Keratinocyte (primary cell): Measurements from ENCODE around the gene NCKAP5. TPM values are rescaled to one million over a fixed set of nuclear protein-coding genes. Genes with fewer than 3 reads are reported as not detected.

ENCODE experiments used
- DNase-seq: peaks from one replicate; pipeline ENCODE4 v3.0.0-alpha.2; 2011; ENCODE audit warnings: low read depth, missing footprints, low spot score
- FAIRE-seq: peaks from 2 replicates; lab custom pipeline; 2011; peaks lifted over from hg19 to GRCh38; lab: Jason Lieb, UNC
- H2AFZ ChIP-seq: 2 replicates; pipeline ENCODE4 v1.6.0; 2012; ENCODE audit warnings: low read length, control low read depth, inconsistent platforms; ENCODE audit not compliant: control insufficient read depth
- H3K27ac ChIP-seq: 2 replicates; pipeline ENCODE4 v1.5.1; 2011; ENCODE audit warnings: low read length; ENCODE audit not compliant: control insufficient read depth, insufficient read depth
- H3K27me3 ChIP-seq: 3 replicates; pipeline ENCODE4 v1.6.0; 2011; ENCODE audit warnings: low read length; ENCODE audit not compliant: control insufficient read depth, insufficient read depth; ENCODE audit errors: extremely low read depth
- H3K36me3 ChIP-seq, 2 experiments: 2 replicates in 1 of 2; 3 replicates in 1 of 2; pipeline ENCODE4 v1.5.1; 2011; ENCODE audit warnings: low read length in 2 of 2, mild to moderate bottlenecking in 1 of 2; ENCODE audit not compliant: control insufficient read depth in 2 of 2, insufficient read depth in 2 of 2; ENCODE audit errors: extremely low read depth in 1 of 2
- H3K4me1 ChIP-seq: 3 replicates; pipeline ENCODE4 v1.5.1; 2011; ENCODE audit warnings: low read length; ENCODE audit not compliant: control insufficient read depth, insufficient read depth; ENCODE audit errors: extremely low read depth
- H3K4me2 ChIP-seq: 3 replicates; pipeline ENCODE4 v1.6.0; 2011; ENCODE audit warnings: low read depth, low read length; ENCODE audit not compliant: control insufficient read depth, insufficient read depth; ENCODE audit errors: extremely low read depth
- H3K4me3 ChIP-seq, 3 experiments: fragments of 200-600 bp in 1 of 3; sonication (generic) in 1 of 3; 2 replicates in 2 of 3; 3 replicates in 1 of 3; pipeline ENCODE4 v1.5.1; 2011 to 2016; ENCODE audit warnings: low read length in 3 of 3, mild to moderate bottlenecking in 3 of 3, control low read depth in 2 of 3, inconsistent platforms in 1 of 3, low read depth in 1 of 3, mixed read lengths in 1 of 3, mixed run types in 1 of 3, moderate library complexity in 1 of 3; ENCODE audit not compliant: control insufficient read depth in 2 of 3, insufficient read depth in 2 of 3; ENCODE audit errors: extremely low read depth in 1 of 3
- H3K79me2 ChIP-seq: 2 replicates; pipeline ENCODE4 v1.6.0; 2012; ENCODE audit warnings: low read length; ENCODE audit not compliant: control insufficient read depth, insufficient read depth
- H3K9ac ChIP-seq: 3 replicates; pipeline ENCODE4 v1.6.0; 2011; ENCODE audit warnings: low read length; ENCODE audit not compliant: control insufficient read depth, insufficient read depth; ENCODE audit errors: extremely low read depth
- H3K9me1 ChIP-seq: 3 replicates; pipeline ENCODE4 v1.6.0; 2011; ENCODE audit warnings: low read length; ENCODE audit not compliant: control insufficient read depth, insufficient read depth; ENCODE audit errors: extremely low read depth
- H3K9me3 ChIP-seq: 2 replicates; pipeline ENCODE4 v1.5.1; 2012; ENCODE audit warnings: low read depth, low read length; ENCODE audit not compliant: control insufficient read depth
- H4K20me1 ChIP-seq: 3 replicates; pipeline ENCODE4 v1.6.0; 2011; ENCODE audit warnings: low read length; ENCODE audit not compliant: control insufficient read depth, insufficient read depth; ENCODE audit errors: extremely low read depth
- EZH2 ChIP-seq: IDR thresholded peaks from one replicate; pipeline ENCODE4 v1.6.1; 2012; ENCODE audit warnings: inconsistent platforms, mild to moderate bottlenecking, low read length, moderate library complexity
- dilution Hi-C: fragments of 300-500 bp; cut with MboI; formaldehyde crosslinking; loops from one replicate; pipeline ENCODE4 v1.7.0; 2020; ENCODE audit warnings: low sequenced_read_pairs; ENCODE audit not compliant: extremely low pct_ligation_motif_present
- polyA plus RNA-seq, 5 experiments: library from polyadenylated mRNA; depleted of rRNA in 3 of 5; stranded (reverse) in 3 of 5; stranded (forward) in 1 of 5; unstranded in 1 of 5; fragments of >200 nt; gene quantifications; 1 replicate in 1 of 5; 2 replicates in 3 of 5; 3 replicates in 1 of 5; pipeline versions ENCODE4 v1.2.1 to v1.2.3, GENCODE V29; 2011 to 2012; ENCODE audit warnings: missing spikeins in 2 of 5, low read depth in 1 of 5, low replicate concordance in 1 of 5
- TF ChIP-seq, protein P1 (sequence below), 3 experiments: IDR thresholded peaks in 1 of 3; conservative IDR thresholded peaks in 1 of 3; optimal IDR thresholded peaks in 1 of 3; 2 replicates in 2 of 3; 3 replicates in 1 of 3; pipeline versions ENCODE3 to v1.5.1; 2011; ENCODE audit warnings: low read length in 3 of 3, mild to moderate bottlenecking in 3 of 3, moderate library complexity in 2 of 3, control low read depth in 1 of 3, inconsistent platforms in 1 of 3; ENCODE audit not compliant: insufficient read depth in 2 of 3; ENCODE audit errors: extremely low read depth in 1 of 3

NCKAP5 gene
- polyA plus RNA-seq, 1 donor (not counting 4 experiments of a cell fraction or from before 2014, with no cell fraction given): 3.6 TPM

DNA sequence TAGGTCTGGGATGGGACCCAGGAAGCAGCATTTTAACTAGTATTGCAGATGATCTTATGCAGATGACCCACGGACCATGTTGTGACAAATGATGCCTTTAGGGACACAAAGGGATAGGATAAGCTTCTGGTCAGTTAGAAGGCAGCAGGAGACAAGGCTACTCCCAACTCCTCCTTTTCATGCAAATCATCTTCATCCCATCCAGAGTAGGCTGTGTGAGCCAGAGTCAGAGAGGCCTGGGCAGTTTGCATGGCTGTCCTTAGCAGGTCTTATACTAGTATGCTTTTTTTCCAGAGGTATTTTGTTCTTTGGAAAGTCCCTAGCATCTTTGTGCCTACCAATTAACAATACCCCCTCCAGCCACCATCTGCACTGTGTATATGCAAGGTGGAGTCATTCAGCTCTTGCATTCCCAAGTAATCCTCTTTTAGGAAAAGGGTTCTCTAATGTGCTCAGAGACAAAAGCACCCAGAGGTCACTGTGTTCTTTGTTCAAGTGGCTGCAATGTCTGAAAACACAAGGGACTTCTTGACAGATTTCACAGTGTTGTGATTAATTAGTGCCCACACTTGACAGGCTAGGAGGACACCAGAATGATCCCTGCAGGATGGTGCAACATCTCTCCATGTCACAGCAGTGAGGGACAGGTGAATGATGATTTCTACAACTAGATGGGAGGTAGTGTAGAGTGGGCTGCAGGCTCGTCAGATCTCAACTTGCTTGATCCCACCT lies 225.8 kb downstream of the NCKAP5 start:
- no peak overlapping the region for H3K4me2 ChIP-seq
- H4K20me1 ChIP-seq: no peaks in the 10 kb centered on the region
- TF ChIP-seq, protein P1, sequence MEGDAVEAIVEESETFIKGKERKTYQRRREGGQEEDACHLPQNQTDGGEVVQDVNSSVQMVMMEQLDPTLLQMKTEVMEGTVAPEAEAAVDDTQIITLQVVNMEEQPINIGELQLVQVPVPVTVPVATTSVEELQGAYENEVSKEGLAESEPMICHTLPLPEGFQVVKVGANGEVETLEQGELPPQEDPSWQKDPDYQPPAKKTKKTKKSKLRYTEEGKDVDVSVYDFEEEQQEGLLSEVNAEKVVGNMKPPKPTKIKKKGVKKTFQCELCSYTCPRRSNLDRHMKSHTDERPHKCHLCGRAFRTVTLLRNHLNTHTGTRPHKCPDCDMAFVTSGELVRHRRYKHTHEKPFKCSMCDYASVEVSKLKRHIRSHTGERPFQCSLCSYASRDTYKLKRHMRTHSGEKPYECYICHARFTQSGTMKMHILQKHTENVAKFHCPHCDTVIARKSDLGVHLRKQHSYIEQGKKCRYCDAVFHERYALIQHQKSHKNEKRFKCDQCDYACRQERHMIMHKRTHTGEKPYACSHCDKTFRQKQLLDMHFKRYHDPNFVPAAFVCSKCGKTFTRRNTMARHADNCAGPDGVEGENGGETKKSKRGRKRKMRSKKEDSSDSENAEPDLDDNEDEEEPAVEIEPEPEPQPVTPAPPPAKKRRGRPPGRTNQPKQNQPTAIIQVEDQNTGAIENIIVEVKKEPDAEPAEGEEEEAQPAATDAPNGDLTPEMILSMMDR (optimal IDR thresholded peaks at IDR 0.05 in 1 of 3, IDR thresholded peaks at IDR 0.05 in 1 of 3, conservative IDR thresholded peaks at IDR 0.05 in 1 of 3; ENCODE audit: extremely low read depth in 1 of 3, insufficient read depth in 2 of 3, low read length in 3 of 3): no peak
- TF ChIP-seq EZH2: no peak
- FAIRE-seq (no peak), DNase-seq (no peak)
- H3K9me1 ChIP-seq: no peaks in the 10 kb centered on the region
- H3K27me3 ChIP-seq: no peaks in the 10 kb centered on the region
- no peaks in the 10 kb centered on the region for H3K36me3 ChIP-seq
- H3K9me3 ChIP-seq: no peaks in the 10 kb centered on the region
- no peak overlapping the region for H3K4me3 ChIP-seq
- H3K27ac ChIP-seq: no peak overlapping the region
- H3K4me1 ChIP-seq: peaks cover 7% of the 10 kb centered on the region
- H3K79me2 ChIP-seq: no peaks in the 10 kb centered on the region
- H3K9ac ChIP-seq: no peak overlapping the region
- dilution Hi-C loops: no loop called here
- no peak overlapping the region for H2AFZ ChIP-seq

DNA sequence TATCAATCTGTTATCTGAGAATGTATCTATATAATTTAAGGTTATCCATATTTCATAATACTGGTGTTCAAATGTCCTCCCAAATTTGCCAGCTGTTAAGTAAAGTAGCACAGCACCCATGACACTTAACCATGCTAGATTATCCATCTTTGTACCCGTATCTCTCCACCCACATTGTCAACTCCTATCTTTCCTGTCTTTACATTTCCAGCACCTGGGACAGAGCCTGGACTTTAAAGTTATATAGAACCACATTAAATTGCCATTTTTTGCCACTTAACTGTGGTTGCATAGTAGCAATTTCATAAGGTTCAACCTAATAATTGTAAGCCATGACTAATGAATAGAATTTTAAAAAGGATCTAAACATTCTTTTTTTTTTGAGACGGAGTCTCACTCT lies 226.7 kb downstream of the NCKAP5 start:
- no peaks in the 10 kb centered on the region for H3K36me3 ChIP-seq
- dilution Hi-C loops: no loop called here
- TF ChIP-seq, protein P1 (optimal IDR thresholded peaks at IDR 0.05 in 1 of 3, IDR thresholded peaks at IDR 0.05 in 1 of 3, conservative IDR thresholded peaks at IDR 0.05 in 1 of 3; ENCODE audit: extremely low read depth in 1 of 3, insufficient read depth in 2 of 3, low read length in 3 of 3): no peak
- TF ChIP-seq EZH2: no peak

More for the DNA sequence above, 226.7 kb downstream of the NCKAP5 start:
- no peak overlapping the region for H2AFZ ChIP-seq
- no peak overlapping the region for H3K27ac ChIP-seq
- DNase-seq (no peak), FAIRE-seq (no peak)
- no peak overlapping the region for H3K4me2 ChIP-seq
- H3K4me1 ChIP-seq: peaks cover 4% of the 10 kb centered on the region
- H3K4me3 ChIP-seq: no peak overlapping the region
- no peaks in the 10 kb centered on the region for H3K9me1 ChIP-seq
- H3K9me3 ChIP-seq: no peaks in the 10 kb centered on the region
- H3K27me3 ChIP-seq: no peaks in the 10 kb centered on the region
- no peaks in the 10 kb centered on the region for H4K20me1 ChIP-seq
- no peaks in the 10 kb centered on the region for H3K79me2 ChIP-seq
- H3K9ac ChIP-seq: no peak overlapping the region
